NCI-H345 treated with DMSO at 0.1 percent for 48 hours (cell line): ENCODE measurements around the gene OSBPL9.
"Not testable (repeated sequence)": the region's sequence is repeated elsewhere in the genome, so short reads cannot be mapped to it uniquely, and the experiment has no call there.

Experiments
- DNase-seq: peaks from one replicate; lab custom pipeline; 2025; ENCODE audit not compliant: unreplicated experiment; lab: John Stamatoyannopoulos, UW

OSBPL9 gene

GRCh38 chr1:51636191-51636590 is 19.3 kb downstream of the OSBPL9 start:
- DNase-seq, result no peak

- DNase-seq, result no peak
Measured at GRCh38 chr1:51636764-51637522, 20.1 kb downstream of the OSBPL9 start.

- no peak for DNase-seq
Measured at GRCh38 chr1:51638350-51638749, 21.5 kb downstream of the OSBPL9 start.

GRCh38 chr1:51639694-51640093 is 22.8 kb downstream of the OSBPL9 start:
- DNase-seq, result no peak

GRCh38 chr1:51641096-51641495 is 24.2 kb downstream of the OSBPL9 start:
- no peak for DNase-seq

GRCh38 chr1:51642739-51643142 is 25.8 kb downstream of the OSBPL9 start:
- no peak for DNase-seq

- DNase-seq, result no peak
Measured at GRCh38 chr1:51643362-51643761, 26.5 kb downstream of the OSBPL9 start.

- no peak for DNase-seq
Measured at GRCh38 chr1:51644020-51644419, 27.1 kb downstream of the OSBPL9 start.

- no peak for DNase-seq
Measured at GRCh38 chr1:51644533-51645197, 27.8 kb downstream of the OSBPL9 start.

GRCh38 chr1:51646592-51646991 is 29.7 kb downstream of the OSBPL9 start:
- DNase-seq, result not testable (repeated sequence)

GRCh38 chr1:51648180-51649109 is 31.6 kb downstream of the OSBPL9 start:
- DNase-seq, result no peak

- DNase-seq, result no peak
Measured at GRCh38 chr1:51649593-51650091, 32.8 kb downstream of the OSBPL9 start.

- DNase-seq, result no peak
Measured at GRCh38 chr1:51650198-51650597, 33.3 kb downstream of the OSBPL9 start.

- DNase-seq, result no peak
Measured at GRCh38 chr1:51651552-51651942, 34.7 kb downstream of the OSBPL9 start.

GRCh38 chr1:51652599-51652998 is 35.7 kb downstream of the OSBPL9 start:
- no peak for DNase-seq

- no peak for DNase-seq
Measured at GRCh38 chr1:51653127-51653526, 36.2 kb downstream of the OSBPL9 start.

GRCh38 chr1:51654000-51654399 is 37.1 kb downstream of the OSBPL9 start:
- DNase-seq, result no peak

GRCh38 chr1:51656374-51656773 is 39.5 kb downstream of the OSBPL9 start:
- no peak for DNase-seq

- DNase-seq, result no peak
Measured at GRCh38 chr1:51660580-51660979, 43.7 kb downstream of the OSBPL9 start.

- DNase-seq, result no peak
Measured at GRCh38 chr1:51661081-51661518, 44.2 kb downstream of the OSBPL9 start.

- DNase-seq, result no peak
Measured at GRCh38 chr1:51663105-51663504, 46.2 kb downstream of the OSBPL9 start.
